Trophoblast cell (in vitro differentiated cells and primary cell): Measurements from ENCODE around the gene STING1.
"Not testable (repeated sequence)": the region's sequence is repeated elsewhere in the genome, so short reads cannot be mapped to it uniquely, and the experiment has no call there.

ENCODE experiments used
- DNase-seq, 2 donors: peaks; one replicate each; pipeline ENCODE4 v3.0.0-alpha.2; 2016
- H2AFZ ChIP-seq: 2 replicates; pipeline ENCODE4 v1.6.1; 2013; ENCODE audit warnings: low read length, moderate library complexity, mild to moderate bottlenecking; ENCODE audit not compliant: insufficient read depth, poor library complexity
- H2AK5ac ChIP-seq: 2 replicates; pipeline ENCODE4 v1.6.1; 2013; ENCODE audit warnings: mild to moderate bottlenecking, low read length
- H2BK120ac ChIP-seq: 2 replicates; pipeline ENCODE4 v1.6.1; 2013; ENCODE audit warnings: low read length, mild to moderate bottlenecking, moderate library complexity; ENCODE audit not compliant: insufficient read depth, poor library complexity
- H2BK12ac ChIP-seq: 2 replicates; pipeline ENCODE4 v1.6.1; 2013; ENCODE audit warnings: mild to moderate bottlenecking, low read length, moderate library complexity
- H2BK5ac ChIP-seq: 2 replicates; pipeline ENCODE4 v1.6.1; 2013; ENCODE audit warnings: low read length, low read depth, moderate library complexity, mild to moderate bottlenecking; ENCODE audit not compliant: poor library complexity
- H3K14ac ChIP-seq: 2 replicates; pipeline ENCODE4 v1.6.1; 2013; ENCODE audit warnings: mild to moderate bottlenecking, low read length
- H3K18ac ChIP-seq: 2 replicates; pipeline ENCODE4 v1.6.1; 2013; ENCODE audit warnings: mild to moderate bottlenecking, low read length
- H3K23ac ChIP-seq: 2 replicates; pipeline ENCODE4 v1.6.1; 2013; ENCODE audit warnings: low read length
- H3K27ac ChIP-seq: 2 replicates; pipeline ENCODE4 v1.5.1; 2013; ENCODE audit warnings: low read depth, mild to moderate bottlenecking, inconsistent platforms, low read length, moderate library complexity
- H3K27me3 ChIP-seq: 2 replicates; pipeline ENCODE4 v1.6.1; 2013; ENCODE audit warnings: inconsistent platforms, mild to moderate bottlenecking, low read length, moderate library complexity; ENCODE audit not compliant: insufficient read depth
- H3K36me3 ChIP-seq, 2 experiments: 1 replicate in 1 of 2; 2 replicates in 1 of 2; pipeline ENCODE4 v1.6.1; 2013; ENCODE audit warnings: low read length in 2 of 2, mild to moderate bottlenecking in 2 of 2, moderate library complexity in 1 of 2; ENCODE audit not compliant: insufficient read depth in 2 of 2, control insufficient read depth in 1 of 2
- H3K4ac ChIP-seq: 2 replicates; pipeline ENCODE4 v1.6.1; 2013; ENCODE audit warnings: low read depth, mild to moderate bottlenecking, low read length, moderate library complexity
- H3K4me1 ChIP-seq, 2 experiments: 1 replicate in 1 of 2; 2 replicates in 1 of 2; pipeline ENCODE4 v1.6.1; 2013; ENCODE audit warnings: low read length in 2 of 2, mild to moderate bottlenecking in 2 of 2, moderate library complexity in 1 of 2; ENCODE audit not compliant: insufficient read depth in 2 of 2, control insufficient read depth in 1 of 2
- H3K4me2 ChIP-seq: 2 replicates; pipeline ENCODE4 v1.6.1; 2013; ENCODE audit warnings: inconsistent platforms, mild to moderate bottlenecking, low read length, moderate library complexity
- H3K4me3 ChIP-seq: 2 replicates; pipeline ENCODE4 v1.5.1; 2013; ENCODE audit warnings: mild to moderate bottlenecking, low read depth, low read length, inconsistent platforms
- H3K79me1 ChIP-seq: one replicate; pipeline ENCODE4 v1.6.1; 2013; ENCODE audit warnings: low read length
- H3K79me2 ChIP-seq: 2 replicates; pipeline ENCODE4 v1.6.1; 2013; ENCODE audit warnings: low read length, mild to moderate bottlenecking; ENCODE audit not compliant: control insufficient read depth, insufficient read depth, poor library complexity
- H3K9ac ChIP-seq: 2 replicates; pipeline ENCODE4 v1.6.1; 2013; ENCODE audit warnings: mild to moderate bottlenecking, low read length
- H3K9me3 ChIP-seq: 2 replicates; pipeline ENCODE4 v1.6.1; 2013; ENCODE audit warnings: low read depth, mild to moderate bottlenecking, control low read depth, inconsistent platforms, low read length; ENCODE audit not compliant: insufficient read depth
- H4K12ac ChIP-seq: 2 replicates; pipeline ENCODE4 v1.6.1; 2013; ENCODE audit warnings: low read depth, mild to moderate bottlenecking, low read length, moderate library complexity
- H4K8ac ChIP-seq: 2 replicates; pipeline ENCODE4 v1.6.1; 2013; ENCODE audit warnings: low read depth, mild to moderate bottlenecking, low read length, moderate library complexity
- H4K91ac ChIP-seq: one replicate; pipeline ENCODE4 v1.6.1; 2013; ENCODE audit warnings: low read depth, mild to moderate bottlenecking, low read length, moderate library complexity
- WGBS: extraction: QIAGEN DNeasy Blood & Tissue Kit; methylation state at CpG from one replicate; pipeline ENCODE4 v1.1.7; 2013; ENCODE audit warnings: missing lambda C conversion rate; ENCODE audit not compliant: insufficient read length, insufficient coverage; ENCODE audit errors: extremely low coverage; 5-methylcytosine and 5-hydroxymethylcytosine counted together

STING1 gene

GRCh38 chr5:139481122-139481533 is 1.4 kb downstream of the STING1 start:
- H3K4ac ChIP-seq, result no peak overlapping the region
- no peak for DNase-seq
- H3K18ac ChIP-seq, result no peak overlapping the region
- WGBS, result no CpG with 5 or more reads among the region's 12 CpGs
- no peak overlapping the region for H3K4me3 ChIP-seq
- no peaks in the 10 kb centered on the region for H3K79me2 ChIP-seq
- no peaks in the 10 kb centered on the region for H3K79me1 ChIP-seq
- H3K14ac ChIP-seq, result no peak overlapping the region
- no peak overlapping the region for H3K27ac ChIP-seq
- H2AK5ac ChIP-seq, result no peak overlapping the region
- H3K23ac ChIP-seq, result no peak overlapping the region
- H2BK12ac ChIP-seq, result no peak overlapping the region
- no peaks in the 10 kb centered on the region for H3K36me3 ChIP-seq
- H3K4me1 ChIP-seq, result peaks cover 0 to 3% of the 10 kb centered on the region in 2 experiments
- no peaks in the 10 kb centered on the region for H3K27me3 ChIP-seq
- H2BK120ac ChIP-seq, result no peak overlapping the region
- no peak overlapping the region for H2BK5ac ChIP-seq
- no peak overlapping the region for H4K12ac ChIP-seq
- H3K4me2 ChIP-seq, result no peak overlapping the region
- H3K9ac ChIP-seq, result no peak overlapping the region
- no peak overlapping the region for H2AFZ ChIP-seq
- no peak overlapping the region for H4K91ac ChIP-seq
- no peaks in the 10 kb centered on the region for H3K9me3 ChIP-seq
- no peak overlapping the region for H4K8ac ChIP-seq

GRCh38 chr5:139479729-139480128 is 2.8 kb downstream of the STING1 start:
- H2BK12ac ChIP-seq, H2AFZ ChIP-seq, H2AK5ac ChIP-seq, H3K18ac ChIP-seq, H3K9me3 ChIP-seq, H3K4me3 ChIP-seq, H3K4ac ChIP-seq, H3K79me1 ChIP-seq, H4K91ac ChIP-seq, H4K12ac ChIP-seq, H3K36me3 ChIP-seq, H3K27ac ChIP-seq, H3K23ac ChIP-seq, H3K14ac ChIP-seq, H3K9ac ChIP-seq, H3K4me1 ChIP-seq, H2BK120ac ChIP-seq, DNase-seq, H3K4me2 ChIP-seq, H2BK5ac ChIP-seq, H3K27me3 ChIP-seq, H4K8ac ChIP-seq, H3K79me2 ChIP-seq: not testable (repeated sequence)
- WGBS, result no CpG with 5 or more reads among the region's 4 CpGs

- H3K9ac ChIP-seq, H3K9me3 ChIP-seq, H2AK5ac ChIP-seq, H3K4me3 ChIP-seq, H2AFZ ChIP-seq, H4K12ac ChIP-seq, H3K4me2 ChIP-seq, H3K14ac ChIP-seq, H4K91ac ChIP-seq, H3K27ac ChIP-seq, H3K4ac ChIP-seq, H3K27me3 ChIP-seq, DNase-seq, H3K4me1 ChIP-seq, H2BK5ac ChIP-seq, H4K8ac ChIP-seq, H3K79me1 ChIP-seq, H2BK12ac ChIP-seq, H3K18ac ChIP-seq, H3K79me2 ChIP-seq, H3K23ac ChIP-seq, H2BK120ac ChIP-seq, H3K36me3 ChIP-seq: not testable (repeated sequence)
- WGBS, result no CpG with 5 or more reads among the region's 9 CpGs
Observed at GRCh38 chr5:139478657-139479423, 3.7 kb downstream of the STING1 start.

- Histone ChIP-seq H3K18ac (no peak overlapping the region), H3K27me3 (no peaks in the 10 kb centered on the region), H3K79me1 (no peaks in the 10 kb centered on the region), H4K91ac (no peak overlapping the region), H3K27ac (no peak overlapping the region), H2BK5ac (no peak overlapping the region), H3K4me3 (no peak overlapping the region), H4K12ac (no peak overlapping the region), H3K36me3 (no peaks in the 10 kb centered on the region), H3K79me2 (no peaks in the 10 kb centered on the region), H2AFZ (no peak overlapping the region), H4K8ac (no peak overlapping the region), H3K4me1 (peaks cover 6 to 7% of the 10 kb centered on the region in 2 experiments), H3K14ac (no peak overlapping the region), H2BK12ac (no peak overlapping the region), H3K4ac (no peak overlapping the region), H2BK120ac (no peak overlapping the region), H3K9ac (no peak overlapping the region), H2AK5ac (no peak overlapping the region), H3K4me2 (no peak overlapping the region), H3K9me3 (peaks cover 2% of the 10 kb centered on the region), H3K23ac (no peak overlapping the region)
- no peak for DNase-seq
- WGBS, result no CpG with 5 or more reads among the region's 13 CpGs
Observed at GRCh38 chr5:139475865-139476617, 6.5 kb downstream of the STING1 start.
